Neuronal stem cell (in vitro differentiated cells): ENCODE results near the gene CTNNA3.

Experiments used
- DNase-seq: peaks from one replicate; pipeline ENCODE4 v3.0.0-alpha.2; 2013; ENCODE audit warnings: low spot score
- H2AFZ ChIP-seq: one replicate; pipeline ENCODE4 v1.6.1; 2013; ENCODE audit warnings: mild to moderate bottlenecking, low read length, inconsistent platforms
- H2AK5ac ChIP-seq: 2 replicates; pipeline ENCODE4 v1.6.1; 2013; ENCODE audit warnings: low read depth, mild to moderate bottlenecking, inconsistent platforms, low read length, moderate library complexity, mixed read lengths
- H2BK120ac ChIP-seq: 2 replicates; pipeline ENCODE4 v1.6.1; 2013; ENCODE audit warnings: low read depth, mild to moderate bottlenecking, inconsistent platforms, low read length, moderate library complexity, mixed read lengths
- H2BK12ac ChIP-seq: one replicate; pipeline ENCODE4 v1.6.1; 2013; ENCODE audit warnings: low read length, inconsistent platforms
- H2BK15ac ChIP-seq: 2 replicates; pipeline ENCODE4 v1.6.1; 2013; ENCODE audit warnings: mild to moderate bottlenecking, low read length, inconsistent platforms, mixed read lengths
- H2BK5ac ChIP-seq: one replicate; pipeline ENCODE4 v1.6.1; 2013; ENCODE audit warnings: inconsistent platforms, mild to moderate bottlenecking, low read length, moderate library complexity
- H3K14ac ChIP-seq: one replicate; pipeline ENCODE4 v1.6.1; 2013; ENCODE audit warnings: low read length, inconsistent platforms
- H3K18ac ChIP-seq: 2 replicates; pipeline ENCODE4 v1.6.1; 2013; ENCODE audit warnings: low read length, inconsistent platforms
- H3K23ac ChIP-seq: 2 replicates; pipeline ENCODE4 v1.6.1; 2013; ENCODE audit warnings: low read depth, mild to moderate bottlenecking, mixed read lengths, low read length, inconsistent platforms; ENCODE audit not compliant: poor library complexity
- H3K27ac ChIP-seq: replicated peaks from 3 replicates; pipeline ENCODE4 v1.5.1; 2013; ENCODE audit warnings: low read length, inconsistent platforms
- H3K27me3 ChIP-seq, 3 experiments: 2 replicates each; pipeline ENCODE4 v1.6.1; 2013; ENCODE audit warnings: low read length in 3 of 3, mild to moderate bottlenecking in 2 of 3, inconsistent platforms in 1 of 3, low read depth in 1 of 3, mixed read lengths in 1 of 3, moderate library complexity in 1 of 3; ENCODE audit not compliant: control insufficient read depth in 3 of 3, insufficient read depth in 3 of 3
- H3K36me3 ChIP-seq, 2 donors: replicated peaks in 1 of 2; 2 replicates each; pipeline ENCODE4 v1.6.1; 2013; ENCODE audit warnings: low read length in 2 of 2; ENCODE audit not compliant: control insufficient read depth in 2 of 2, insufficient read depth in 2 of 2
- H3K4ac ChIP-seq: 2 replicates; pipeline ENCODE4 v1.6.1; 2013; ENCODE audit warnings: inconsistent platforms, mild to moderate bottlenecking, low read length, moderate library complexity
- H3K4me1 ChIP-seq, 2 donors: 1 replicate in 1 of 2; 2 replicates in 1 of 2; pipeline ENCODE4 v1.6.1; 2013; ENCODE audit warnings: low read length in 2 of 2, low read depth in 1 of 2; ENCODE audit not compliant: control insufficient read depth in 2 of 2, insufficient read depth in 1 of 2
- H3K4me2 ChIP-seq: one replicate; pipeline ENCODE4 v1.6.1; 2013; ENCODE audit warnings: mild to moderate bottlenecking, low read length, inconsistent platforms; ENCODE audit not compliant: insufficient read depth, poor library complexity, severe bottlenecking
- H3K4me3 ChIP-seq, 2 donors: 2 replicates each; pipeline ENCODE4 v1.5.1; 2013; ENCODE audit warnings: low read length in 2 of 2, mild to moderate bottlenecking in 2 of 2, inconsistent platforms in 1 of 2, moderate library complexity in 1 of 2
- H3K79me1 ChIP-seq: one replicate; pipeline ENCODE4 v1.6.1; 2013; ENCODE audit warnings: low read depth, mild to moderate bottlenecking, inconsistent platforms, low read length, moderate library complexity
- H3K9ac ChIP-seq: one replicate; pipeline ENCODE4 v1.6.1; 2013; ENCODE audit warnings: mild to moderate bottlenecking, low read depth, low read length, inconsistent platforms; ENCODE audit not compliant: poor library complexity
- H3K9me3 ChIP-seq, 2 donors: replicated peaks in 1 of 2; 2 replicates each; pipeline versions ENCODE3 to v1.6.1; 2013; ENCODE audit warnings: low read length in 2 of 2, mild to moderate bottlenecking in 2 of 2, inconsistent platforms in 1 of 2, low read depth in 1 of 2, mixed read lengths in 1 of 2, moderate library complexity in 1 of 2; ENCODE audit not compliant: control insufficient read depth in 2 of 2, insufficient read depth in 1 of 2
- H4K8ac ChIP-seq: one replicate; pipeline ENCODE4 v1.6.1; 2013; ENCODE audit warnings: low read depth, mild to moderate bottlenecking, inconsistent platforms, low read length, moderate library complexity
- H4K91ac ChIP-seq: one replicate; pipeline ENCODE4 v1.6.1; 2013; ENCODE audit warnings: low read length, low read depth, mild to moderate bottlenecking, inconsistent platforms; ENCODE audit not compliant: poor library complexity
- WGBS, 2 donors: extraction: QIAGEN DNeasy Blood & Tissue Kit; methylation state at CpG; one replicate each; pipeline ENCODE4 v1.1.7; 2013; ENCODE audit warnings: missing lambda C conversion rate in 2 of 2, mixed read lengths in 1 of 2; ENCODE audit not compliant: insufficient read length in 2 of 2, insufficient replicate concordance in 1 of 2; ENCODE audit errors: extremely low coverage in 2 of 2; 5-methylcytosine and 5-hydroxymethylcytosine counted together

The CTNNA3 gene

GRCh38 chr10:66737241-66737640, 958.8 kb downstream of the CTNNA3 start:
- Histone ChIP-seq H3K4ac (no peak overlapping the region), H3K27ac (no peak overlapping the region), H2AFZ (no peak overlapping the region), H3K9me3 (no peaks in the 10 kb centered on the region), H3K18ac (no peak overlapping the region), H3K4me2 (no peak overlapping the region), H3K23ac (no peak overlapping the region), H3K79me1 (no peaks in the 10 kb centered on the region), H3K9ac (no peak overlapping the region), H2BK120ac (no peak overlapping the region), H3K4me1 (no peaks in the 10 kb centered on the region), H2BK5ac (no peak overlapping the region), H4K91ac (no peak overlapping the region), H4K8ac (no peak overlapping the region), H3K14ac (no peak overlapping the region), H2AK5ac (no peak overlapping the region), H3K4me3 (no peak overlapping the region), H2BK12ac (no peak overlapping the region), H3K27me3 (no peaks in the 10 kb centered on the region), H2BK15ac (no peak overlapping the region), H3K36me3 (no peaks in the 10 kb centered on the region)
- WGBS, 2 donors, result no CpG with 5 or more reads among the region's 2 CpGs
- DNase-seq, result no peak

- Histone ChIP-seq H3K9me3 (no peaks in the 10 kb centered on the region), H2AFZ (no peak overlapping the region), H2BK5ac (no peak overlapping the region), H2BK15ac (no peak overlapping the region), H3K4me3 (no peak overlapping the region), H4K91ac (no peak overlapping the region), H3K18ac (no peak overlapping the region), H3K27me3 (no peaks in the 10 kb centered on the region), H2BK12ac (no peak overlapping the region), H3K36me3 (no peaks in the 10 kb centered on the region), H2AK5ac (no peak overlapping the region), H4K8ac (no peak overlapping the region), H3K9ac (no peak overlapping the region), H3K27ac (peak overlapping the region; percentile 34), H3K23ac (no peak overlapping the region), H2BK120ac (no peak overlapping the region), H3K14ac (no peak overlapping the region), H3K4me2 (no peak overlapping the region), H3K79me1 (no peaks in the 10 kb centered on the region), H3K4ac (no peak overlapping the region), H3K4me1 (peaks cover 0 to 4% of the 10 kb centered on the region in 2 donors)
- no CpG with 5 or more reads among the region's 2 CpGs for WGBS, 2 donors
- peak; percentile 1 for DNase-seq
Measured at GRCh38 chr10:66723608-66724400, 972.2 kb downstream of the CTNNA3 start.

GRCh38 chr10:66719483-66719882, 976.5 kb downstream of the CTNNA3 start:
- Histone ChIP-seq H2BK5ac (no peak overlapping the region), H3K18ac (no peak overlapping the region), H3K79me1 (no peaks in the 10 kb centered on the region), H3K27ac (no peak overlapping the region), H3K9ac (no peak overlapping the region), H3K4me3 (no peak overlapping the region), H3K4ac (no peak overlapping the region), H2AK5ac (no peak overlapping the region), H3K9me3 (no peaks in the 10 kb centered on the region), H3K27me3 (no peaks in the 10 kb centered on the region), H2AFZ (no peak overlapping the region), H2BK120ac (no peak overlapping the region), H3K14ac (no peak overlapping the region), H3K4me1 (peaks cover 0 to 4% of the 10 kb centered on the region in 2 donors), H3K4me2 (no peak overlapping the region), H4K91ac (no peak overlapping the region), H4K8ac (no peak overlapping the region), H2BK15ac (no peak overlapping the region), H3K23ac (no peak overlapping the region), H3K36me3 (no peaks in the 10 kb centered on the region), H2BK12ac (no peak overlapping the region)
- no peak for DNase-seq
- no CpG with 5 or more reads among the region's 1 CpG for WGBS, 2 donors

- no peak overlapping the region for H2AK5ac ChIP-seq
- no CpG with 5 or more reads among the region's 8 CpGs for WGBS, 2 donors
- H2AFZ ChIP-seq, result no peak overlapping the region
- no peak overlapping the region for H2BK5ac ChIP-seq
- H2BK12ac ChIP-seq, result no peak overlapping the region
- H3K4me2 ChIP-seq, result no peak overlapping the region
- no peaks in the 10 kb centered on the region for H3K79me1 ChIP-seq
- no peak overlapping the region for H3K4ac ChIP-seq
- H3K23ac ChIP-seq, result no peak overlapping the region
- H2BK120ac ChIP-seq, result no peak overlapping the region
- H3K4me1 ChIP-seq, result no peaks in the 10 kb centered on the region
- H4K91ac ChIP-seq, result no peak overlapping the region
- H3K27ac ChIP-seq, result no peak overlapping the region
- H3K27me3 ChIP-seq, result no peaks in the 10 kb centered on the region
- no peak overlapping the region for H3K18ac ChIP-seq
- no peak overlapping the region for H2BK15ac ChIP-seq
- H3K36me3 ChIP-seq, result no peaks in the 10 kb centered on the region
- no peak overlapping the region for H3K14ac ChIP-seq
- no peak overlapping the region for H3K9ac ChIP-seq
- no peak overlapping the region for H3K4me3 ChIP-seq
- H4K8ac ChIP-seq, result no peak overlapping the region
- DNase-seq, result no peak
- no peaks in the 10 kb centered on the region for H3K9me3 ChIP-seq
Measured at GRCh38 chr10:66717231-66717981, 978.6 kb downstream of the CTNNA3 start.
